Stimulated activated CD8-positive, alpha-beta memory T cell treated with anti-CD3 and anti-CD28 coated beads, Interleukin-4, amount 100 ng/mL, for 24 hours (primary cell): ENCODE data around the gene SPNS1.
A peak's percentile ranks its signal among the peaks of the same experiment; 100 is the strongest.

Experiments used
- DNase-seq: peaks from one replicate; pipeline ENCODE4 v3.0.0-alpha.2; 2020; ENCODE audit warnings: low read depth

SPNS1 gene

DNA sequence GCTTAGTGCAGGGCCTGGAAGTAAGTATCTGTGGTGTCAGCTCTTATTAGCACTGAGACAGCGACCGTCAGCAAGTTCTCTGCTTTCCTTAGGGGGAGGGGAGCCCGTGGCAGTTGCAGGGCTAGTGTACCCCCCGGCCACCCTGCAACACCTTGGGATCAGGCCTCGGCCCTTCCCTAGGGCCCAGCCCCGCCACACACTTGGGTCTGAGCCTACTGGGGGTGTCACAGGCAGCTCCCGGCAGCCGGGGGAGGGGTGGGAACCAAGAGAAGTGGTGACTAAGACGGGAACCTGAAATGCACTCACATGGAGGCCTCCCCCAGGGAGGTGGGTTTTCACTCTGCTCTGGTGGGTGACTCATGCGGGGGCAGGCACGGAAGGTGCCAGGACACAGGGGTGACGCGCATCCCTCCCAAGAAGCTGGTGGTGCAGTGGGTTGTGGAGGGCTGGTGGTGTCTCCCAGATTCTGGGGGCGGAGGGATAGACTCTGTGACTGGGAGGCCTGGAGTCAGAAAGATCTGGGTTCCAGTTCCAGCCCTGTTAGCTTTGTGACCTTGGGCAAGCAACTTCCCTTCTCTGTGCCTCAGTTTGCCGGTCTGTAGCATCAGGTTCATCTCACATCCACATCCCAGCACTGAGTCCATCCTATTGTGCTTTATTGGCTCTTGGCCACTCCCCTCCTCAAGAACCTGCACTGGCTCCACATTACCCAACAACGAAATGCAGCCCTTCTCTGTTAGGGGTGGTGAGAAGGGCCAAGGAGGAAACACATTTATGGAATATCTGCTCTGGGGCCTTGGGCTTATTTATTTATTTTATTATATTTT lies 54.8 kb downstream of the SPNS1 start:
- DNase-seq, result peak; percentile 87

- no peak for DNase-seq
Observed at GRCh38 chr16:29030086-29030840, 55.7 kb downstream of the SPNS1 start.
